Nephron progenitor cell (in vitro differentiated cells): ENCODE measurements around the gene UBE2E2.

Experiments
- DNase-seq: peaks from one replicate; pipeline ENCODE4 v3.0.0; 2021
- H3K27ac Mint-ChIP-seq: 2 replicates; pipeline ENCODE4 v1.8.0; 2021; ENCODE audit warnings: mild to moderate bottlenecking, moderate library complexity, mixed read lengths
- H3K27me3 Mint-ChIP-seq: 2 replicates; pipeline ENCODE4 v1.8.0; 2021; ENCODE audit warnings: mild to moderate bottlenecking, low read depth, mixed read lengths; ENCODE audit not compliant: poor library complexity
- H3K36me3 Mint-ChIP-seq: 2 replicates; pipeline ENCODE4 v1.8.0; 2021; ENCODE audit warnings: low read depth, mixed read lengths
- H3K4me1 Mint-ChIP-seq: 2 replicates; pipeline ENCODE4 v1.8.0; 2021; ENCODE audit warnings: mixed read lengths
- H3K4me3 Mint-ChIP-seq: 2 replicates; pipeline ENCODE4 v1.8.0; 2021; ENCODE audit warnings: mild to moderate bottlenecking, moderate library complexity, mixed read lengths
- H3K9me3 Mint-ChIP-seq: 2 replicates; pipeline ENCODE4 v1.8.0; 2021; ENCODE audit warnings: mild to moderate bottlenecking, moderate library complexity, mixed read lengths
- TF ChIP-seq, protein P1 (sequence below): fragments of 200-600 bp; sonication (generic); IDR thresholded peaks from 2 replicates; pipeline ENCODE4 v1.5.0; 2021; ENCODE audit warnings: antibody characterized with exemption

The UBE2E2 gene

DNA sequence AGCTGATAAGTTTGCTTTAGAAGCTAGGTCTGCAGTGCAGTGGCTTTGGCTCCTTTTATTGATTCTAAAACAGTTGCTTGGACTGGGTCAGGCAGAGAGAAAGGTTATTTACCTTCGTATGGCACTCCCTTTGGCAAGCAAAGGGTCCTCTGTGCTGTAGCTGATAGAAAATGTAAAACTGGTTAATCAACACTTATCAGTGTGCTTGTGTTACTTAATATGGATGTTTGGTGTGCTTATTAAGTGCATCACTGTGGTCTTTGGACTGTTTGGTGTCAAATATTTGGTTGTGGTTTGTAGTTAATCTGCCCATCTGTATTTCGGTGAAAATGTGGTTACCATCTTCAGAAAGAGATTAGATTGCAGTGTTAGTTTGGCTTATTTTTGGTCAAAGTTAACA lies 16.0 kb downstream of the UBE2E2 start:
- no peak overlapping the region for H3K4me3 Mint-ChIP-seq
- H3K27ac Mint-ChIP-seq: no peak overlapping the region
- H3K27me3 Mint-ChIP-seq: no peaks in the 10 kb centered on the region
- TF ChIP-seq, protein P1, sequence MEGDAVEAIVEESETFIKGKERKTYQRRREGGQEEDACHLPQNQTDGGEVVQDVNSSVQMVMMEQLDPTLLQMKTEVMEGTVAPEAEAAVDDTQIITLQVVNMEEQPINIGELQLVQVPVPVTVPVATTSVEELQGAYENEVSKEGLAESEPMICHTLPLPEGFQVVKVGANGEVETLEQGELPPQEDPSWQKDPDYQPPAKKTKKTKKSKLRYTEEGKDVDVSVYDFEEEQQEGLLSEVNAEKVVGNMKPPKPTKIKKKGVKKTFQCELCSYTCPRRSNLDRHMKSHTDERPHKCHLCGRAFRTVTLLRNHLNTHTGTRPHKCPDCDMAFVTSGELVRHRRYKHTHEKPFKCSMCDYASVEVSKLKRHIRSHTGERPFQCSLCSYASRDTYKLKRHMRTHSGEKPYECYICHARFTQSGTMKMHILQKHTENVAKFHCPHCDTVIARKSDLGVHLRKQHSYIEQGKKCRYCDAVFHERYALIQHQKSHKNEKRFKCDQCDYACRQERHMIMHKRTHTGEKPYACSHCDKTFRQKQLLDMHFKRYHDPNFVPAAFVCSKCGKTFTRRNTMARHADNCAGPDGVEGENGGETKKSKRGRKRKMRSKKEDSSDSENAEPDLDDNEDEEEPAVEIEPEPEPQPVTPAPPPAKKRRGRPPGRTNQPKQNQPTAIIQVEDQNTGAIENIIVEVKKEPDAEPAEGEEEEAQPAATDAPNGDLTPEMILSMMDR: no peak
- H3K9me3 Mint-ChIP-seq: peaks cover 29% of the 10 kb centered on the region
- H3K4me1 Mint-ChIP-seq: no peaks in the 10 kb centered on the region
- peaks cover 22% of the 10 kb centered on the region for H3K36me3 Mint-ChIP-seq
- no peak for DNase-seq

DNA sequence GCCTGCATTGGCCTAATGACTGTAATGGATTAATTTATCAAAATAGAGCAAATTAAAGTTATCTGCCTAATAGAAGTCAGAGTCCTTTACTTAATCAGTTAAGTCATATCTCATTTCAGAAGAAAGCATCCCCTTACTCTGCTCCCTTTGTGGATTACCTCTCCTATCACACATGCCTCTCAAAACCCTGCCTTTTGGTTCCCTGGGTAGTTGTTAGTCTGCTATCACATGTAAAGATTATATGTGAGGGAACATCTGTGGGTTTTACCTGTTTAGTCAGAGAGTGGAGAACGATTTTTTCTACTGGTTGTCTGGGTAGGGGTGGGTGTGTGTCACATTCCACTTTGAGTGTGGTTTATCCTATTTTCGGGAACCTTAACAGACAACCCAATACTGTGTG lies 16.4 kb downstream of the UBE2E2 start:
- Mint-ChIP-seq H3K36me3 (peaks cover 26% of the 10 kb centered on the region), H3K9me3 (peaks cover 34% of the 10 kb centered on the region), H3K27me3 (no peaks in the 10 kb centered on the region), H3K4me1 (no peaks in the 10 kb centered on the region), H3K27ac (no peak overlapping the region), H3K4me3 (no peak overlapping the region)
- TF ChIP-seq, protein P1: no peak
- no peak for DNase-seq

DNA sequence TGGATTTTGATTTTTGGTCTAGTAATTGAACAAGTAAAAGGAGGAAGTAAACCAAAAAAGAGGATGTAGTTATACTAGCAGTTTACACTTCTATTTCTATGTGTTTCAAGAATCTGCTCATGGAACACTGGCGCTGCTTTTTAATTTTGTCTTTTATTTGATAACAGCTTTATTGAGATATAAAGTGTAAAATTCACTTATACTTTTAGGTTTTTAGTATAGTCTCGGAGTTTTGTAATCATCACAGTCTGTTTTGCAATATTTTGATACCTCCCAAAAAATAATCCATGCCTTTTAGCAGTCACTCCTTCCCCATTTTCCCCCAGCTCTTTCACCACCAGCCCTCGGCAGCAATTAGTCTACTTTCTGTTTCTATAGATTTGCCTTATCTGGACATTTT lies 18.0 kb downstream of the UBE2E2 start:
- Mint-ChIP-seq H3K9me3 (peaks cover 41% of the 10 kb centered on the region), H3K4me3 (no peak overlapping the region), H3K27ac (no peak overlapping the region), H3K36me3 (peaks cover 34% of the 10 kb centered on the region), H3K27me3 (no peaks in the 10 kb centered on the region), H3K4me1 (no peaks in the 10 kb centered on the region)
- no peak for DNase-seq
- TF ChIP-seq, protein P1: no peak

DNA sequence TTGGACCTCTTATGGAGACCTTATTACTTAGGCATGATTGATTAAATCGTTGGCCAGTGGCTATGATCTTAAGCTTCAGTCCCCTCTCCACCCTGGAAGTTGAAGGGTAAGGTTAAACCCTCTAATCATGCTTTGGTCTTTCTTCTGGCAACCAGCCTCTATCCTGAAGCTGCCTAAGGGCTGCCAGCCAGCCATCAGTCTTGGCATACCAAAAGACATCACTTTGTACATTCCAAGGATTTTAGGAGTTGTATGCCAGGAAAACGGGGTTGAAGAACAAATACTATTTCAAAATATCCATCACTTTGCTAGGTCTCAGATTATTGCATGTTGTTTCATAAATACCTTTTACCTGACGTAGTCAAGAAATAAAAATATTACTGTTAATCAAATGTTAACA lies 28.9 kb downstream of the UBE2E2 start:
- peaks cover 3% of the 10 kb centered on the region for H3K27me3 Mint-ChIP-seq
- H3K9me3 Mint-ChIP-seq: no peaks in the 10 kb centered on the region
- TF ChIP-seq, protein P1: no peak
- H3K4me1 Mint-ChIP-seq: peaks cover 6% of the 10 kb centered on the region
- H3K36me3 Mint-ChIP-seq: no peaks in the 10 kb centered on the region
- H3K27ac Mint-ChIP-seq: no peak overlapping the region
- H3K4me3 Mint-ChIP-seq: no peak overlapping the region
- DNase-seq: no peak

DNA sequence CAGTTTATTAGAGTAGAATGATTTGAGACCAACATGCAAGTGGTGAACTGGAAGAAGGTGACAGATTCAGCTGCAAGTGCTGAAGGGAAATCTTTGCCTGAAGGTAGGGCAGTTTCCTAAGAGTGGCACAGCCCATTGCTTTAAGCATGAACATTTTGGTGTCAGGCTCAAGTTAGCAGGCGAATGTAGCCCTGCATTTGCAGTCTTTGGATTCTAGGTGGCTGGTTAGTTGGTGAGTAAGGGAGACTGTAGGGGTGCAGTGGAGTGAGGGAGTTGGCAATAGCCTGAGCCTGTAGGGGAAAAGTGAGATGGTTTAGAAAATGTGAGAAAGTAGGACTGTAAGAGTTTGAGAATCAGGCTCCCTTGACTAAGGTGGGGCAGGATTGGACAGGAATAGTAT lies 29.7 kb downstream of the UBE2E2 start:
- peak overlapping the region; percentile 50 for H3K27ac Mint-ChIP-seq
- peaks cover 6% of the 10 kb centered on the region for H3K4me1 Mint-ChIP-seq
- H3K4me3 Mint-ChIP-seq: no peak overlapping the region
- H3K36me3 Mint-ChIP-seq: no peaks in the 10 kb centered on the region
- H3K9me3 Mint-ChIP-seq: no peaks in the 10 kb centered on the region
- no peak for DNase-seq
- TF ChIP-seq, protein P1: no peak
- peaks cover 3% of the 10 kb centered on the region for H3K27me3 Mint-ChIP-seq

DNA sequence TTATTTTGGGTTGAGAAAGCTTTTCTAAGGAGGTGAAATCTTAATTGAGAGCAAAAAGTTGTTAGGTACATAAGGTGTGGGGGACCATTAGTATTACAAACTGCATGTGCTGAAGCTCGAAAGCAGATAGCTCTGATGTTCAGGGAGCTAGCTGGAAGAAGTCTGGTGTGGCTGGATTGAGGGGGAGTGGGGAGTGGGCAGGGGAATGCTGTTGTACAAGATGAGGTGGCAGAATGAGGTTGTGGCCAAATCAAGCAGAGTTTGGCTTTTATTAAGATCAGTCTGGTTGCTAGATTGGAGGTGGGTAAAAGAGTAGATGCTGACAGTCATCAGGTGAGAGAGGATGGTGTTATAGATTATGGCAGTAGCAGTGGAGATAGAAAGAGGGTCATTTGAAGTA lies 32.1 kb downstream of the UBE2E2 start:
- Mint-ChIP-seq H3K27ac (no peak overlapping the region), H3K4me3 (no peak overlapping the region), H3K9me3 (no peaks in the 10 kb centered on the region), H3K4me1 (peaks cover 6% of the 10 kb centered on the region), H3K36me3 (no peaks in the 10 kb centered on the region), H3K27me3 (peaks cover 3% of the 10 kb centered on the region)
- DNase-seq: no peak
- TF ChIP-seq, protein P1: no peak
